Kidney (tissue), 14 donors: ENCODE data around the gene SLC5A10. TPM values are rescaled to one million over a fixed set of nuclear protein-coding genes. Genes with fewer than 3 reads are reported as not detected.
"Not testable (repeated sequence)": the region's sequence is repeated elsewhere in the genome, so short reads cannot be mapped to it uniquely, and the experiment has no call there.

Experiments
- DNase-seq, 5 donors: peaks; one replicate each; pipeline ENCODE4 v3.0.0-alpha.2; 2013 to 2020
- FAIRE-seq: peaks from 2 replicates; lab custom pipeline; 2012; peaks lifted over from hg19 to GRCh38; lab: Jason Lieb, UNC
- H3K27ac ChIP-seq, 2 donors: one replicate each; pipeline ENCODE4 v1.7.0; 2013; ENCODE audit warnings: low read depth in 2 of 2, low read length in 2 of 2, inconsistent platforms in 1 of 2
- H3K27me3 ChIP-seq: one replicate; pipeline ENCODE4 v1.7.1; 2013; ENCODE audit warnings: low read length, inconsistent platforms; ENCODE audit not compliant: control insufficient read depth, insufficient read depth
- H3K36me3 ChIP-seq, 3 donors: one replicate each; pipeline versions ENCODE4 v1.7.0 to v1.7.1; 2013; ENCODE audit warnings: low read length in 3 of 3, control low read depth in 1 of 3, inconsistent platforms in 1 of 3; ENCODE audit not compliant: insufficient read depth in 3 of 3, control insufficient read depth in 2 of 3
- H3K4me1 ChIP-seq, 3 donors: one replicate each; pipeline versions ENCODE4 v1.7.0 to v1.7.1; 2013; ENCODE audit warnings: low read length in 3 of 3, inconsistent platforms in 1 of 3, low read depth in 1 of 3; ENCODE audit not compliant: control insufficient read depth in 2 of 3, insufficient read depth in 2 of 3
- H3K4me3 ChIP-seq, 3 donors: one replicate each; pipeline versions ENCODE4 v1.7.0 to v1.8.1; 2013; ENCODE audit warnings: low read length in 3 of 3, control low read depth in 1 of 3, inconsistent platforms in 1 of 3
- H3K9ac ChIP-seq, 3 donors: one replicate each; pipeline versions ENCODE4 v1.7.0 to v1.7.1; 2013; ENCODE audit warnings: low read length in 3 of 3, control low read depth in 1 of 3, inconsistent platforms in 1 of 3
- H3K9me3 ChIP-seq, 3 donors: one replicate each; pipeline versions ENCODE4 v1.7.0 to v1.7.1; 2013; ENCODE audit warnings: low read length in 3 of 3, control low read depth in 1 of 3, inconsistent platforms in 1 of 3; ENCODE audit not compliant: control insufficient read depth in 2 of 3, insufficient read depth in 1 of 3
- CTCF ChIP-seq: IDR thresholded peaks from 3 replicates; pipeline ENCODE4 v1.5.1; 2012; ENCODE audit warnings: mild to moderate bottlenecking, moderate library complexity, borderline replicate concordance; ENCODE audit not compliant: insufficient read depth; ENCODE audit errors: extremely low read depth
- intact Hi-C: fragments of 100-400 bp; cut with DNase I; formaldehyde crosslinking; loops from one replicate; pipeline ENCODE4 v1.11.1; 2022
- polyA plus RNA-seq: library from polyadenylated mRNA; stranded (reverse); fragments of 350-450 nt; fragmentation: Illumina TruSeq; extraction: RNeasy Lipid Tissue Mini Kit (QIAGEN cat#74804); gene quantifications from one replicate; pipeline ENCODE4 v1.2.3, GENCODE V29; 2014; ENCODE audit warnings: low read depth, low replicate concordance; ENCODE audit not compliant: insufficient read depth
- total RNA-seq: library from RNA; stranded (reverse); fragmentation: NEBNext Ultra II Directional; extraction: Animal tissue kit (Norgen Biotek cat#: 25700); gene quantifications from one replicate; pipeline ENCODE4 v1.2.1, GENCODE V29; 2021
- donor health status: control.
- donor health status: control.
- donor health status: control.
- donor health status: control.
- donor health status: control.
- donor health status: DM: yes; HTN: yes; CAD: no.
- donor health status: Normal renal cell carcinoma (clear cell type).

The SLC5A10 gene
- total and polyA plus RNA-seq, 2 donors from 2014 or later = 9.7 to 16.5 TPM

GRCh38 chr17:18921485-18921884 lies 30.5 kb upstream of the SLC5A10 start:
- FAIRE-seq = no peak
- no peaks in the 10 kb centered on the region for H3K27me3 ChIP-seq
- TF ChIP-seq CTCF = no peak
- no peaks in the 10 kb centered on the region for H3K9me3 ChIP-seq
- H3K27ac ChIP-seq = peak overlapping the region in 1 of 2 donors; percentile 42
- peaks cover 4 to 8% (median 5%) of the 10 kb centered on the region in 3 donors for H3K36me3 ChIP-seq
- H3K9ac ChIP-seq = no peak overlapping the region
- H3K4me1 ChIP-seq = peaks cover 0 to 16% (median 10%) of the 10 kb centered on the region in 3 donors
- no peak for DNase-seq
- intact Hi-C loops = no loop called here
- H3K4me3 ChIP-seq = no peak overlapping the region

GRCh38 chr17:18921912-18922451 lies 30.0 kb upstream of the SLC5A10 start:
- Histone ChIP-seq H3K4me1 (peaks cover 0 to 16% (median 10%) of the 10 kb centered on the region in 3 donors), H3K4me3 (no peak overlapping the region), H3K27ac (peak overlapping the region in 1 of 2 donors; percentile 23), H3K9ac (no peak overlapping the region), H3K27me3 (no peaks in the 10 kb centered on the region), H3K9me3 (no peaks in the 10 kb centered on the region), H3K36me3 (peaks cover 5 to 8% (median 7%) of the 10 kb centered on the region in 3 donors)
- no peak for DNase-seq
- TF ChIP-seq CTCF = no peak
- intact Hi-C loops = no loop called here
- no peak for FAIRE-seq

GRCh38 chr17:18922596-18922995 lies 29.4 kb upstream of the SLC5A10 start:
- H3K9me3 ChIP-seq, H3K9ac ChIP-seq, H3K4me3 ChIP-seq, DNase-seq, FAIRE-seq, H3K27ac ChIP-seq, H3K27me3 ChIP-seq, intact Hi-C loops: not testable (repeated sequence)
- Histone ChIP-seq H3K36me3 (peaks cover 7 to 11% (median 8%) of the 10 kb centered on the region in 3 donors), H3K4me1 (peaks cover 0 to 16% (median 10%) of the 10 kb centered on the region in 3 donors)

- DNase-seq (no peak), FAIRE-seq (no peak)
- Histone ChIP-seq H3K9ac (no peak overlapping the region), H3K36me3 (peaks cover 4 to 19% (median 14%) of the 10 kb centered on the region in 3 donors), H3K27me3 (no peaks in the 10 kb centered on the region), H3K4me1 (peaks cover 0 to 16% (median 10%) of the 10 kb centered on the region in 3 donors), H3K27ac (no peak overlapping the region), H3K9me3 (no peaks in the 10 kb centered on the region), H3K4me3 (no peak overlapping the region)
- intact Hi-C loops = no loop called here
- TF ChIP-seq CTCF = no peak
Measured at GRCh38 chr17:18925187-18925586, 26.8 kb upstream of the SLC5A10 start.
